ENCODE data around the gene SNX13. TPM values are rescaled to one million over a fixed set of nuclear protein-coding genes. Genes with fewer than 3 reads are reported as not detected.

Gene SNX13
- total RNA-seq, 1 experiment from 2014 or later, result 29.0 TPM

DNA sequence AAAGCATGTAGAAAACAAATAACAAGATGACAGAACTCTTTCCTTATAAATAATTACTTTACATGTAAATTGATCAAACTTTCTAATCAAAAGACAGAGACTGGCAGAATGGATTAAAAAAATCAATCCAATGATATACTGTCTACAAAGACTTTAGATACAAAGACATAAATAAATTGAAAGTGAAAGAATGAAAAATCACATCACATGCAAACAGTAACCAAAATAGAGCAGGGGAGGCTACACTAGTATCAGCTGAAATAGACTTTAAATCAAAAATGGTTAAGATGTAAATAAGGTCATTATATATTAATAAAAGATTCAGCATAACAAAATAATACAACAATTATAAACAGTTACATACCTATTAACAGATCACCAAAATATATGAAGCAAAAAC is 97.3 kb downstream of the SNX13 start:
- Histone ChIP-seq H3K23me2 (ENCODE audit: insufficient read length, low read depth, low read length, poor library complexity, severe bottlenecking) (no peaks in the 10 kb centered on the region), H3K9me3 (ENCODE audit: control insufficient read depth, low read depth, low read length) (no peaks in the 10 kb centered on the region), H2BK15ac (ENCODE audit: low read depth, low read length) (no peak overlapping the region), H3K56ac (ENCODE audit: insufficient read length, low read depth, low read length) (no peak overlapping the region), H4K20me1 (ENCODE audit: control insufficient read depth, insufficient read depth, insufficient read length) (no peaks in the 10 kb centered on the region), H3K9ac (ENCODE audit: extremely low read depth, insufficient read length, low read length) (no peak overlapping the region), H2BK12ac (ENCODE audit: insufficient read length, low read depth, low read length) (no peak overlapping the region), H3K4me2 (ENCODE audit: insufficient read depth, insufficient read length, low read length) (no peak overlapping the region), H2BK20ac (ENCODE audit: low read depth, low read length, poor library complexity, severe bottlenecking) (no peak overlapping the region), H2AK5ac (ENCODE audit: insufficient read length, low read length) (no peak overlapping the region), H2BK120ac (ENCODE audit: low read depth, low read length, poor library complexity, severe bottlenecking) (no peak overlapping the region), H2BK5ac (ENCODE audit: insufficient read length, low read length) (no peak overlapping the region), H3T11ph (ENCODE audit: low read length) (no peak overlapping the region), H3K14ac (ENCODE audit: insufficient read depth, low read length) (no peak overlapping the region), H3K27ac (ENCODE audit: insufficient read length, low read depth, low read length) (no peak overlapping the region), H2AFZ (ENCODE audit: low read length) (no peak overlapping the region), H3K79me1 (ENCODE audit: insufficient read depth, low read depth, low read length, poor library complexity, severe bottlenecking) (no peaks in the 10 kb centered on the region), H4K91ac (ENCODE audit: insufficient read length, low read depth, low read length) (no peak overlapping the region), H4K5ac (ENCODE audit: insufficient read length, low read depth, low read length) (no peak overlapping the region), H3K18ac (ENCODE audit: insufficient read length, low read depth, low read length) (no peak overlapping the region), H3K4me1 (ENCODE audit: insufficient read depth, low read length) (peaks cover 3% of the 10 kb centered on the region), H3K27me3 (ENCODE audit: insufficient read depth, low read length) (no peaks in the 10 kb centered on the region), H3K23ac (ENCODE audit: insufficient read length, low read depth, low read length) (no peak overlapping the region), H3K4ac (ENCODE audit: low read depth, low read length) (no peak overlapping the region), H3K79me2 (ENCODE audit: insufficient read depth, low read length) (no peaks in the 10 kb centered on the region), H4K8ac (replicated peaks; ENCODE audit: insufficient read length, low read depth, low read length) (no peak overlapping the region)
- no peak overlapping the region for H3K4me3 Mint-ChIP-seq
- H3K27me3 Mint-ChIP-seq (ENCODE audit: low read depth), result no peaks in the 10 kb centered on the region
- H3K4me1 Mint-ChIP-seq, result peaks cover 3 to 4% of the 10 kb centered on the region in 2 experiments; a peak in 2 of 4 replicates
- no peaks in the 10 kb centered on the region for H3K9me3 Mint-ChIP-seq
- no peak for DNase-seq
- TF ChIP-seq, protein P1, sequence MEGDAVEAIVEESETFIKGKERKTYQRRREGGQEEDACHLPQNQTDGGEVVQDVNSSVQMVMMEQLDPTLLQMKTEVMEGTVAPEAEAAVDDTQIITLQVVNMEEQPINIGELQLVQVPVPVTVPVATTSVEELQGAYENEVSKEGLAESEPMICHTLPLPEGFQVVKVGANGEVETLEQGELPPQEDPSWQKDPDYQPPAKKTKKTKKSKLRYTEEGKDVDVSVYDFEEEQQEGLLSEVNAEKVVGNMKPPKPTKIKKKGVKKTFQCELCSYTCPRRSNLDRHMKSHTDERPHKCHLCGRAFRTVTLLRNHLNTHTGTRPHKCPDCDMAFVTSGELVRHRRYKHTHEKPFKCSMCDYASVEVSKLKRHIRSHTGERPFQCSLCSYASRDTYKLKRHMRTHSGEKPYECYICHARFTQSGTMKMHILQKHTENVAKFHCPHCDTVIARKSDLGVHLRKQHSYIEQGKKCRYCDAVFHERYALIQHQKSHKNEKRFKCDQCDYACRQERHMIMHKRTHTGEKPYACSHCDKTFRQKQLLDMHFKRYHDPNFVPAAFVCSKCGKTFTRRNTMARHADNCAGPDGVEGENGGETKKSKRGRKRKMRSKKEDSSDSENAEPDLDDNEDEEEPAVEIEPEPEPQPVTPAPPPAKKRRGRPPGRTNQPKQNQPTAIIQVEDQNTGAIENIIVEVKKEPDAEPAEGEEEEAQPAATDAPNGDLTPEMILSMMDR (conservative IDR thresholded peaks at IDR 0.05), result no peak
- no peak overlapping the region for H3K27ac Mint-ChIP-seq
- H3K36me3 Mint-ChIP-seq (ENCODE audit: insufficient read depth in 1 of 3, low read depth in 3 of 3), result peaks cover 0 to 11% (median 7%) of the 10 kb centered on the region in 3 experiments; a peak in 5 of 7 replicates
